ENCODE measurements around the gene FAM83F.
"Not testable (repeated sequence)": the region's sequence is repeated elsewhere in the genome, so short reads cannot be mapped to it uniquely, and the experiment has no call there.

- TF ChIP-seq CTCF (conservative IDR thresholded peaks at IDR 0.05); EZH2 (IDR thresholded peaks at IDR 0.05; ENCODE audit: low read depth): not testable (repeated sequence)
These were observed 43.0 kb upstream of the FAM83F start for GRCh38 chr22:39951603-39952293.
